Spinal cord (tissue), 10 donors: ENCODE results near the gene RHBDD2. TPM values are rescaled to one million over a fixed set of nuclear protein-coding genes. Genes with fewer than 3 reads are reported as not detected.
"Not testable (repeated sequence)": the region's sequence is repeated elsewhere in the genome, so short reads cannot be mapped to it uniquely, and the experiment has no call there.

Source experiments
- DNase-seq, 6 donors: peaks; one replicate each; pipeline versions ENCODE4 v3.0.0 to v3.0.0-alpha.2; 2013 to 2015; ENCODE audit warnings: low spot score in 6 of 6, low read depth in 4 of 6
- H3K27ac ChIP-seq: one replicate; pipeline ENCODE4 v1.5.1; 2013; ENCODE audit warnings: low read depth, low read length, control low read depth
- H3K27me3 ChIP-seq: one replicate; pipeline ENCODE4 v1.6.1; 2013; ENCODE audit warnings: low read length; ENCODE audit not compliant: control insufficient read depth, insufficient read depth
- H3K36me3 ChIP-seq: one replicate; pipeline ENCODE4 v1.6.1; 2013; ENCODE audit warnings: low read length; ENCODE audit not compliant: control insufficient read depth, insufficient read depth
- H3K4me1 ChIP-seq: one replicate; pipeline ENCODE4 v1.6.1; 2013; ENCODE audit warnings: low read length; ENCODE audit not compliant: control insufficient read depth, insufficient read depth
- H3K4me3 ChIP-seq: one replicate; pipeline ENCODE4 v1.5.1; 2013; ENCODE audit warnings: low read depth, low read length, control low read depth
- H3K9me3 ChIP-seq: one replicate; pipeline ENCODE4 v1.6.1; 2013; ENCODE audit warnings: low read length; ENCODE audit not compliant: control insufficient read depth, insufficient read depth
- WGBS: methylation state at CpG from one replicate; pipeline ENCODE4 v1.1.5; 2013; ENCODE audit warnings: missing lambda C conversion rate; ENCODE audit not compliant: insufficient coverage; 5-methylcytosine and 5-hydroxymethylcytosine counted together
- polyA plus RNA-seq, 2 donors: library from polyadenylated mRNA; unstranded; fragments of 120-200 nt; gene quantifications; one replicate each; pipeline ENCODE4 v1.2.1, GENCODE V29; 2013; ENCODE audit not compliant: insufficient read length in 2 of 2
- total RNA-seq, 2 donors: library from RNA; depleted of rRNA in 1 of 2; stranded (reverse); fragments of 120-200 nt in 1 of 2; fragments of >200 nt in 1 of 2; gene quantifications; one replicate each; pipeline versions ENCODE4 v1.2.3 to v1.2.4, GENCODE V29; 2013 to 2014
- donor health status: healthy.

RHBDD2 gene
- total and polyA plus RNA-seq, 4 donors, result 57.2 to 169 (median 114) TPM

DNA sequence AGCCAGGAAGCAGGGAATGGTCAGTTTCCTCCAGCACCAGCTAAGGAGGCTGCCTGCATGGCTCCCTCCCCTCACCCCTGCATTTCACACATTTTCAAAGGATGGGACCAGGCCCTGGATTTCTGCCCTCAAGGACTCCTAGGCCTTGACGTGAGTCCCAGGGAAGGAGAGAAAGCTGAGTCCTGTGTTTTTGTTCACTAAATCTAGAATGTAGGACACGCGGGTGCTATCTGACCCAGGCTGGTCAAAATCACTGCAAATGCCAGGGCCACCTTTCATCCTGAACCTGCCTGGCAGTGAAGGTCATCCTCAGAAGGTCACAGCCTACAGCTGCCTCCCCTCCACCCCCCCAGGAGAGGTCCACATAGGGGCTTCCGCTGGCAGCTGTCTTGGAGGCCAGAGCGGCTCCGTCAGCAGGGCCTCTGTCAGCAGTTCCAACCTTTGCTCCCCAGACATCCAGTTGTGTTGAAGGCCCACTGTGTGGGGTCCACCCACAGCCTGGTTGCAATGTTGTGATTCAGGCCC lies 18.0 kb downstream of the RHBDD2 start:
- Histone ChIP-seq H3K4me1 (no peaks in the 10 kb centered on the region), H3K27me3 (no peaks in the 10 kb centered on the region), H3K9me3 (no peaks in the 10 kb centered on the region), H3K27ac (no peak overlapping the region), H3K4me3 (no peak overlapping the region), H3K36me3 (peaks cover 20% of the 10 kb centered on the region)
- WGBS, result 79% methylated on average over 6 of the region's 6 CpGs
- DNase-seq, result no peak

DNA sequence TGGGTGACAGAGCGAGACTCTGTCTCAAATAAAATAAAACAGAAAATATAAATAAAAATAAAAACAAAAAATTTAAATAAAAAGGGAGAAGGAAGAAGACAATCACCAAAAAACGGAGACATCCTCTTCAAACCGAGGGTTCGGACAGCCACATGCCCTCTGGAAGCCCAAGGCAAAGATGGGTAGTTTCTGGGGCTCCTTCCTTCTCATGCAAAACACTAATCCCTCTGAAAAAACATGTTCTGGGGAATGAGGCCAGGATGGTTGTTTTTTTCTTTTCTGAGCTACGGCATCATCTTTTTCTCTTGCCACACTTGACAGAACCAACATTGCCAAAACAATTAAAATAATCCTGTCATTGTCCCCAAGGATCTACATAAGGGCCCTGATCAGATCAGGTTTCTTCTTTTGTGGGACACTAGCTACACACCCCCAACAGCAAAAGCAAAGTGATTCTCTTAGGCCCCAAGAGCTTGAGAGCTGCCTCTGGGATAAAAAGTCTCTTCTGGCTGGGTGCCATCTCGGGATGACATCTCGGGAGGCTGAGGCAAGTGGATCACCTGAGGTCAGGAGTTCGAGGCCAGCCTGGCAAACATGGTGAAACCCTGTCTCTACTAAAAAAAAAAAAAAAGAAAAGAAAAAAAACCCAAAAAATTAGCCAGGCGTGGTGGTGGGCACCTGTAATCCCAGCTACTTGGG lies 21.9 kb downstream of the RHBDD2 start:
- Histone ChIP-seq H3K36me3 (peaks cover 8% of the 10 kb centered on the region), H3K4me1 (peaks cover 8% of the 10 kb centered on the region), H3K27me3 (no peaks in the 10 kb centered on the region), H3K4me3 (no peak overlapping the region), H3K9me3 (no peaks in the 10 kb centered on the region), H3K27ac (no peak overlapping the region)
- 78% methylated on average over 2 of the region's 9 CpGs for WGBS
- DNase-seq, result no peak

- no peak overlapping the region for H3K4me3 ChIP-seq
- no peaks in the 10 kb centered on the region for H3K27me3 ChIP-seq
- H3K36me3 ChIP-seq, result no peaks in the 10 kb centered on the region
- peaks cover 17% of the 10 kb centered on the region for H3K4me1 ChIP-seq
- WGBS, result 14% methylated on average over 8 of the region's 17 CpGs
- no peaks in the 10 kb centered on the region for H3K9me3 ChIP-seq
- peak; percentile 66 to 93 (median 82) for DNase-seq
- peak overlapping the region; percentile 50 for H3K27ac ChIP-seq
These were observed 27.2 kb downstream of the RHBDD2 start for GRCh38 chr7:75905785-75906604.

- Histone ChIP-seq H3K4me1 (peaks cover 17% of the 10 kb centered on the region), H3K9me3 (no peaks in the 10 kb centered on the region)
- WGBS, result 88% methylated on average over 10 of the region's 10 CpGs
These were observed 28.3 kb downstream of the RHBDD2 start for GRCh38 chr7:75906991-75907667.

DNA sequence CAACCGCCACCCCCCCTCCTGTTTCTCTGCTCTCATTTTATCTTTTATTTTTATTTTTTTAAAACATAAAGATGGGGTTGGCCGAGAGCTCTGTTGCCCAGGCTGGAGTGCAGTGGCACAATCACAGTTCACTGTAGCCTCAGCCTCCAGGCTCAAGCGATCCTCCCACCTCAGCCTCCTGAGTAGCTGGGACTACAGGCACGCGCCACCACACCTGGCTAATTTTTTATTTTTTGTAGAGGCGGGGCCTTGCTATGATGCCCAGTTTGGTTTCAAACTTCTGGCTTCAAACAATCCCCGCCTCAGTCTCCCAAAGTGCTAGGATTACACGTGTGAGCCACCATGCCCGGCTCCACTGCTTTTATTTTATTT lies 28.8 kb downstream of the RHBDD2 start:
- not testable (repeated sequence) for H3K27ac ChIP-seq, DNase-seq, H3K27me3 ChIP-seq, H3K4me3 ChIP-seq, H3K9me3 ChIP-seq, H3K36me3 ChIP-seq
- 100% methylated on average over 1 of the region's 9 CpGs for WGBS
- H3K4me1 ChIP-seq, result peaks cover 17% of the 10 kb centered on the region

More at GRCh38 chr7:75906991-75907667, 28.3 kb downstream of the RHBDD2 start:
- no peak overlapping the region for H3K4me3 ChIP-seq
- H3K27me3 ChIP-seq, result no peaks in the 10 kb centered on the region
- H3K36me3 ChIP-seq, result no peaks in the 10 kb centered on the region
- no peak overlapping the region for H3K27ac ChIP-seq
- no peak for DNase-seq

- H3K4me1 ChIP-seq, result peaks cover 25% of the 10 kb centered on the region
- H3K36me3 ChIP-seq, result no peaks in the 10 kb centered on the region
- no peak for DNase-seq
- H3K4me3 ChIP-seq, result no peak overlapping the region
- 100% methylated on average over 1 of the region's 5 CpGs for WGBS
- H3K27me3 ChIP-seq, result no peaks in the 10 kb centered on the region
- no peak overlapping the region for H3K27ac ChIP-seq
- no peaks in the 10 kb centered on the region for H3K9me3 ChIP-seq
These were observed 30.8 kb downstream of the RHBDD2 start for GRCh38 chr7:75909521-75910132.

DNA sequence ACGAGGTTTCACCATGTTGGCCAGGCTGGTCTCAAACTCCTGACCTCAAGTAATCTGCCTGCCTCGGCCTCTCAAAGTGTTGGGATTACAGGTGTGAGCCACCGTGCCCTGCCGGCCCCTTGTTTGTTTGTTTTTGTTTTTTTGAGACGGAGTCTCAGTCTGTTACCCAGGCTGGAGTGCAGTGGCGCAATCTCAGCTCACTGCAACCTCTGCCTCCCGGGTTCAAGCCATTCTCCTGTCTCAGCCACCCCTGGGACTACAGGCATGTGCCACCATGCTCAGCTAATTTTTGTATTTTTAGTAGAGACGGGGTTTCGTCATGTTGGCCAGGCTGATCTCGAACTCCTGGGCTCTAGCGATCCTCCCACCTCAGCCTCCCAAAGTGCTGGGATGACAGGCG lies 32.4 kb downstream of the RHBDD2 start:
- DNase-seq, H3K27me3 ChIP-seq, H3K9me3 ChIP-seq, H3K27ac ChIP-seq, H3K36me3 ChIP-seq, H3K4me3 ChIP-seq: not testable (repeated sequence)
- WGBS, result 88% methylated on average over 4 of the region's 12 CpGs
- H3K4me1 ChIP-seq, result peaks cover 19% of the 10 kb centered on the region

- 100% methylated on average over 3 of the region's 6 CpGs for WGBS
These were observed 34.6 kb downstream of the RHBDD2 start for GRCh38 chr7:75913437-75913836.

DNA sequence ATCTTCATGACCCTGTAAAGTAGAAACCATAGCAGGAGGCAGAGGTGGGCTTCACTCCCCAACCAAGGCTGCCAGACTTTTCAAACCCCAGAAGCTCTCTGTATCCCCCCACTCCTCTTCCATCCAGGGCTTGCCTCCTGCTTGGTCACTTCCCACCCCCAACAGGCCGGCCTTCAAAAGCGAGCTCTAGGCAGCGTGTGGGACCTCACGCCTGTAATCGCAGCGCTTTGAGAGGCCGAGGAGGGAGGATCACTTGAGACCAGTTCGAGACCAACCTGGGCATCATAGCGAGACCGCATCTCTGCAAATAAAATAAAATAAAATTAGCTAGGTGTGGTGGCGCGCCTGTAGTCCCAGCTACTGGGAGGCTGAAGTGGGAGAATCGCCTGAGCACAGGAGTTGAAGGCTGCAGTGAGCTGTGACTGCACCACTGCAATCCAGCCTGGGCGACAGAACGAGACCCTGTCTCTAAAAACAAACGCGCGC lies 35.4 kb downstream of the RHBDD2 start:
- H3K27ac ChIP-seq, result peak overlapping the region; percentile 88
- no peaks in the 10 kb centered on the region for H3K27me3 ChIP-seq
- H3K36me3 ChIP-seq, result peaks cover 3% of the 10 kb centered on the region
- H3K4me3 ChIP-seq, result peak overlapping the region; percentile 97
- DNase-seq, result no peak
- H3K9me3 ChIP-seq, result no peaks in the 10 kb centered on the region
- peaks cover 13% of the 10 kb centered on the region for H3K4me1 ChIP-seq
- 40% methylated on average over 17 of the region's 18 CpGs for WGBS

More at GRCh38 chr7:75913437-75913836, 34.6 kb downstream of the RHBDD2 start:
- Histone ChIP-seq H3K36me3 (peaks cover 3% of the 10 kb centered on the region), H3K27ac (no peak overlapping the region), H3K27me3 (no peaks in the 10 kb centered on the region), H3K9me3 (no peaks in the 10 kb centered on the region), H3K4me1 (peaks cover 13% of the 10 kb centered on the region), H3K4me3 (no peak overlapping the region)
- no peak for DNase-seq
